Measurements from ENCODE around the gene MAPK7.
A peak's percentile ranks its signal among the peaks of the same experiment; 100 is the strongest.

The MAPK7 gene

GRCh38 chr17:19357761-19358160 is 20.5 kb upstream of the MAPK7 start:
- Histone ChIP-seq H3K9ac (ENCODE audit: low read length) (no peak overlapping the region), H3K27me3 (ENCODE audit: control insufficient read depth in 1 of 2, insufficient read depth in 2 of 2, low read length in 2 of 2) (no peaks in the 10 kb centered on the region), H3K9me3 (ENCODE audit: low read length) (no peaks in the 10 kb centered on the region), H3K36me3 (ENCODE audit: insufficient read depth, low read length) (peaks cover 15% of the 10 kb centered on the region), H3K4me3 (ENCODE audit: low read depth in 1 of 2, low read length in 2 of 2) (no peak overlapping the region), H3K27ac (ENCODE audit: low read depth, low read length) (no peak overlapping the region), H3K4me1 (ENCODE audit: insufficient read depth, low read length) (peaks cover 9% of the 10 kb centered on the region)

- no peak overlapping the region for H3K4me3 ChIP-seq (ENCODE audit: low read depth in 1 of 2, low read length in 2 of 2)
Measured at GRCh38 chr17:19359151-19359550, 19.1 kb upstream of the MAPK7 start.

GRCh38 chr17:19359856-19360255 is 18.4 kb upstream of the MAPK7 start:
- H3K9me3 ChIP-seq (ENCODE audit: low read length) = no peaks in the 10 kb centered on the region
- H3K4me3 ChIP-seq (ENCODE audit: low read depth in 1 of 2, low read length in 2 of 2) = no peak overlapping the region
- H3K36me3 ChIP-seq (ENCODE audit: insufficient read depth, low read length) = peaks cover 15% of the 10 kb centered on the region
- no peak overlapping the region for H3K27ac ChIP-seq (ENCODE audit: low read depth, low read length)
- H3K4me1 ChIP-seq (ENCODE audit: insufficient read depth, low read length) = peaks cover 14% of the 10 kb centered on the region
- H3K9ac ChIP-seq (ENCODE audit: low read length) = no peak overlapping the region
- no peaks in the 10 kb centered on the region for H3K27me3 ChIP-seq (ENCODE audit: control insufficient read depth in 1 of 2, insufficient read depth in 2 of 2, low read length in 2 of 2)

More at GRCh38 chr17:19359151-19359550, 19.1 kb upstream of the MAPK7 start:
- H3K9me3 ChIP-seq (ENCODE audit: low read length) = no peaks in the 10 kb centered on the region
- H3K27ac ChIP-seq (ENCODE audit: low read depth, low read length) = no peak overlapping the region
- H3K36me3 ChIP-seq (ENCODE audit: insufficient read depth, low read length) = peaks cover 15% of the 10 kb centered on the region
- H3K27me3 ChIP-seq (ENCODE audit: control insufficient read depth in 1 of 2, insufficient read depth in 2 of 2, low read length in 2 of 2) = no peaks in the 10 kb centered on the region
- H3K4me1 ChIP-seq (ENCODE audit: insufficient read depth, low read length) = peaks cover 14% of the 10 kb centered on the region
- H3K9ac ChIP-seq (ENCODE audit: low read length) = no peak overlapping the region

- no peak overlapping the region for H3K9ac ChIP-seq (ENCODE audit: low read length)
- peaks cover 14% of the 10 kb centered on the region for H3K4me1 ChIP-seq (ENCODE audit: insufficient read depth, low read length)
- H3K27ac ChIP-seq (ENCODE audit: low read depth, low read length) = no peak overlapping the region
- H3K9me3 ChIP-seq (ENCODE audit: low read length) = no peaks in the 10 kb centered on the region
- H3K36me3 ChIP-seq (ENCODE audit: insufficient read depth, low read length) = peaks cover 15% of the 10 kb centered on the region
- H3K27me3 ChIP-seq (ENCODE audit: control insufficient read depth in 1 of 2, insufficient read depth in 2 of 2, low read length in 2 of 2) = no peaks in the 10 kb centered on the region
- H3K4me3 ChIP-seq (ENCODE audit: low read depth in 1 of 2, low read length in 2 of 2) = no peak overlapping the region
Measured at GRCh38 chr17:19360772-19361171, 17.5 kb upstream of the MAPK7 start.

- Histone ChIP-seq H3K4me3 (ENCODE audit: low read depth in 1 of 2, low read length in 2 of 2) (no peak overlapping the region), H3K9ac (ENCODE audit: low read length) (no peak overlapping the region), H3K9me3 (ENCODE audit: low read length) (no peaks in the 10 kb centered on the region), H3K4me1 (ENCODE audit: insufficient read depth, low read length) (peaks cover 14% of the 10 kb centered on the region), H3K27me3 (ENCODE audit: control insufficient read depth in 1 of 2, insufficient read depth in 2 of 2, low read length in 2 of 2) (no peaks in the 10 kb centered on the region), H3K36me3 (ENCODE audit: insufficient read depth, low read length) (peaks cover 14% of the 10 kb centered on the region), H3K27ac (ENCODE audit: low read depth, low read length) (no peak overlapping the region)
Measured at GRCh38 chr17:19361326-19361725, 17.0 kb upstream of the MAPK7 start.

- H3K27ac ChIP-seq (ENCODE audit: low read depth, low read length) = no peak overlapping the region
- H3K4me3 ChIP-seq (ENCODE audit: low read depth in 1 of 2, low read length in 2 of 2) = peak overlapping the region; percentile 67 to 82
- no peaks in the 10 kb centered on the region for H3K9me3 ChIP-seq (ENCODE audit: low read length)
- peaks cover 14% of the 10 kb centered on the region for H3K4me1 ChIP-seq (ENCODE audit: insufficient read depth, low read length)
- no peaks in the 10 kb centered on the region for H3K27me3 ChIP-seq (ENCODE audit: control insufficient read depth in 1 of 2, insufficient read depth in 2 of 2, low read length in 2 of 2)
- peak overlapping the region; percentile 65 for H3K9ac ChIP-seq (ENCODE audit: low read length)
- H3K36me3 ChIP-seq (ENCODE audit: insufficient read depth, low read length) = peaks cover 8% of the 10 kb centered on the region
Measured at GRCh38 chr17:19361944-19362276, 16.4 kb upstream of the MAPK7 start.

GRCh38 chr17:19362277-19363113 is 15.8 kb upstream of the MAPK7 start, which contains the start of gene B9D1:
TSS of gene B9D1 (minus strand) at chr17:19362723. CDS start at chr17:19362569, 154 bp downstream.
- peak within 1 kb of the TSS; percentile 67 to 82 for H3K4me3 ChIP-seq (ENCODE audit: low read depth in 1 of 2, low read length in 2 of 2)
- peak within 1 kb of the TSS; percentile 82 for H3K27ac ChIP-seq (ENCODE audit: low read depth, low read length)
- no peaks in the 10 kb centered on the region for H3K9me3 ChIP-seq (ENCODE audit: low read length)
- H3K9ac ChIP-seq (ENCODE audit: low read length) = peak within 1 kb of the TSS; percentile 65
- peaks cover 14% of the 10 kb centered on the region for H3K4me1 ChIP-seq (ENCODE audit: insufficient read depth, low read length)
- no peaks in the 10 kb centered on the region for H3K27me3 ChIP-seq (ENCODE audit: control insufficient read depth in 1 of 2, insufficient read depth in 2 of 2, low read length in 2 of 2)
- H3K36me3 ChIP-seq (ENCODE audit: insufficient read depth, low read length) = peaks cover 2% of the 10 kb centered on the region

DNA sequence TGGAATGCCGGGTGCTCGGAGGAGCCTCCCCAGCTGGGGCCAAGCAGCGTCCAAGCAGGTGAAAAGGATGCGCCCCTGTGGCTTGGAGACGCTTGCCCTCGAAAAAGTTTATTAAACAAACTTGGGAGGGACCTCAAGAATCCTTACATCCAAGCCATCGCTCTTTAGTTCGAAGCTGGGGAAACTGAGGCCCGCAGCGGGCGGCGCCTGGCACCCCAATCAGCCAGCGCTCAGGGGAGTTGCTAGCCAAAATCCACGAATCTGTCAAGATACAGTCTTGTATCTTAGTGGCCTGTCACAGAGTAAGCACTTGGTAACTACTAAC is 15.2 kb upstream of the MAPK7 start:
- Histone ChIP-seq H3K27ac (ENCODE audit: low read depth, low read length) (peak overlapping the region; percentile 82), H3K4me3 (ENCODE audit: low read depth in 1 of 2, low read length in 2 of 2) (peak overlapping the region; percentile 67 to 82)

GRCh38 chr17:19363460-19364035 is 14.8 kb upstream of the MAPK7 start:
- Histone ChIP-seq H3K9me3 (ENCODE audit: low read length) (no peaks in the 10 kb centered on the region), H3K27me3 (ENCODE audit: control insufficient read depth in 1 of 2, insufficient read depth in 2 of 2, low read length in 2 of 2) (no peaks in the 10 kb centered on the region), H3K9ac (ENCODE audit: low read length) (no peak overlapping the region), H3K4me1 (ENCODE audit: insufficient read depth, low read length) (peaks cover 14% of the 10 kb centered on the region), H3K27ac (ENCODE audit: low read depth, low read length) (no peak overlapping the region), H3K4me3 (ENCODE audit: low read depth in 1 of 2, low read length in 2 of 2) (peak overlapping the region in 1 of 2 donors; percentile 67), H3K36me3 (ENCODE audit: insufficient read depth, low read length) (no peaks in the 10 kb centered on the region)

More for the DNA sequence above, 15.2 kb upstream of the MAPK7 start:
- Histone ChIP-seq H3K9me3 (ENCODE audit: low read length) (no peaks in the 10 kb centered on the region), H3K9ac (ENCODE audit: low read length) (no peak overlapping the region), H3K4me1 (ENCODE audit: insufficient read depth, low read length) (peaks cover 14% of the 10 kb centered on the region), H3K27me3 (ENCODE audit: control insufficient read depth in 1 of 2, insufficient read depth in 2 of 2, low read length in 2 of 2) (no peaks in the 10 kb centered on the region), H3K36me3 (ENCODE audit: insufficient read depth, low read length) (no peaks in the 10 kb centered on the region)

DNA sequence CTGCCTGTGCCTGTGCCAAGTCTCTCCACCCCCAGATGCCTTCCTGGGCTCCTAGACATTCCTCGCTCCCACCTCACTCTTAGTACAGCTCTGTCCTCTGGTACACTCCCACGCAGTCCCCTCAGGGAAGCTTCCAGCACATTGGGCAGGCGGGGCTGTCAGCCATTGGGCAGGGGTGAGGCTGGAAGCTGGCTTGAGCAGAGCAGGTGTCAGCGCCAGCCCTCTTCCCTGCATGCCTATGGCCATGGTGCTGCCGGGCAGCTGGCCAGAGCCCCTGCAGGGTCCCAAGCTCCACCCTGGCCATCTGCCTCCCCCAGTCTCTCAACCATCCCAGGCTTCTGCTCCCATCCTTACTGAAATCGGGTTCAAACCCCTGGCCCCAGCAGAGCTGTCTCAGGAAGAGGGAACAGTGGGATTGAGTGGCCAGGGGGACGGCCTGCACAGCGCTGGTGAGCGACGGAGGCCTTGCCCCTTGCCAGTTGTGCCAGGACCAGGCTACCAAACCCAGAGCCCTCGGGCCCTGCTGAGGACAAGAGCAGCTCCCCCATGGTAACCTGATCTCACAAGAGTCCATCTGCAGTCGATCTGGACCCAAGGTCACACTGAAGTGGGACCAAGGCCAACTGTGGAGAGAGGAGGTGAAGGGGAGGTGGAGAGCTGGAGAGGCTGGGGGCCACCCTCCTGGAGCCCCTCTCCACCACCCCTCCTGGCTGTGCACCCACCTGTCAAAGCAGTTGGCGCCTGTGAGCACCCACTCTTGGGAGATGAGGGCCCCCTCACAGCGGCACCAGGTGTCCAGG is 13.4 kb upstream of the MAPK7 start:
- Histone ChIP-seq H3K9me3 (ENCODE audit: low read length) (no peaks in the 10 kb centered on the region), H3K9ac (ENCODE audit: low read length) (no peak overlapping the region), H3K4me1 (ENCODE audit: insufficient read depth, low read length) (peaks cover 14% of the 10 kb centered on the region), H3K4me3 (ENCODE audit: low read depth in 1 of 2, low read length in 2 of 2) (no peak overlapping the region), H3K36me3 (ENCODE audit: insufficient read depth, low read length) (no peaks in the 10 kb centered on the region), H3K27me3 (ENCODE audit: control insufficient read depth in 1 of 2, insufficient read depth in 2 of 2, low read length in 2 of 2) (no peaks in the 10 kb centered on the region), H3K27ac (ENCODE audit: low read depth, low read length) (no peak overlapping the region)

GRCh38 chr17:19365499-19365817 is 12.8 kb upstream of the MAPK7 start:
- peaks cover 14% of the 10 kb centered on the region for H3K4me1 ChIP-seq (ENCODE audit: insufficient read depth, low read length)
- no peaks in the 10 kb centered on the region for H3K9me3 ChIP-seq (ENCODE audit: low read length)
- H3K27ac ChIP-seq (ENCODE audit: low read depth, low read length) = no peak overlapping the region

More at GRCh38 chr17:19365499-19365817, 12.8 kb upstream of the MAPK7 start:
- no peak overlapping the region for H3K4me3 ChIP-seq (ENCODE audit: low read depth in 1 of 2, low read length in 2 of 2)
- H3K9ac ChIP-seq (ENCODE audit: low read length) = no peak overlapping the region
- no peaks in the 10 kb centered on the region for H3K36me3 ChIP-seq (ENCODE audit: insufficient read depth, low read length)
- no peaks in the 10 kb centered on the region for H3K27me3 ChIP-seq (ENCODE audit: control insufficient read depth in 1 of 2, insufficient read depth in 2 of 2, low read length in 2 of 2)

All from muscle layer of colon (tissue), 2 donors.